GM12865 (cell line): ENCODE measurements around the gene ESYT2.

Experiments used
- DNase-seq: peaks from one replicate; pipeline ENCODE4 v3.0.0; 2010; ENCODE audit warnings: low read depth
- H3K4me3 ChIP-seq: 2 replicates; pipeline ENCODE4 v1.5.1; 2011; ENCODE audit warnings: mild to moderate bottlenecking, low read depth, low read length, control low read depth
- CTCF ChIP-seq: IDR thresholded peaks from 2 replicates; pipeline ENCODE4 v1.5.1; 2011; ENCODE audit warnings: low read length, control low read depth, low read depth, inconsistent platforms; ENCODE audit not compliant: insufficient read depth; ENCODE audit errors: missing control alignments

Gene ESYT2

GRCh38 chr7:158724658-158725505, 104.4 kb downstream of the ESYT2 start:
- no peak overlapping the region for H3K4me3 ChIP-seq
- DNase-seq: no peak
- no peak for TF ChIP-seq CTCF

- TF ChIP-seq CTCF: no peak
- no peak for DNase-seq
- no peak overlapping the region for H3K4me3 ChIP-seq
Measured at GRCh38 chr7:158723714-158724385, 105.5 kb downstream of the ESYT2 start.

GRCh38 chr7:158723266-158723665, 106.0 kb downstream of the ESYT2 start:
- no peak for TF ChIP-seq CTCF
- no peak for DNase-seq
- no peak overlapping the region for H3K4me3 ChIP-seq

- TF ChIP-seq CTCF: no peak
- H3K4me3 ChIP-seq: no peak overlapping the region
- no peak for DNase-seq
Measured at GRCh38 chr7:158722574-158723237, 106.6 kb downstream of the ESYT2 start.

- H3K4me3 ChIP-seq: no peak overlapping the region
- no peak for DNase-seq
- no peak for TF ChIP-seq CTCF
Measured at GRCh38 chr7:158720112-158720511, 109.2 kb downstream of the ESYT2 start.

- no peak for DNase-seq
- H3K4me3 ChIP-seq: no peak overlapping the region
- TF ChIP-seq CTCF: no peak
Measured at GRCh38 chr7:158716802-158717201, 112.5 kb downstream of the ESYT2 start.
